Omental fat pad (tissue), 4 donors: Measurements from ENCODE around the gene ZFP28. TPM values are rescaled to one million over a fixed set of nuclear protein-coding genes. Genes with fewer than 3 reads are reported as not detected.

Experiments
- ATAC-seq: fragments of 150-250 bp; one replicate; pipeline ENCODE4 v1.9.1; 2016; ENCODE audit warnings: mild to moderate bottlenecking, moderate library complexity; ENCODE audit not compliant: low FRiP score
- DNase-seq: peaks from one replicate; pipeline ENCODE4 v3.0.0-alpha.2; 2019; ENCODE audit warnings: low spot score
- total RNA-seq, 4 donors: library from RNA; depleted of rRNA; stranded (reverse); fragments of >200 nt; gene quantifications; one replicate each; pipeline ENCODE4 v1.1.0, GENCODE V29; 2016
- TF ChIP-seq, protein P1 (sequence below), 3 donors: fragments of 450-650 bp; IDR thresholded peaks; one replicate each; pipeline ENCODE4 v1.5.1; 2016 to 2017; ENCODE audit warnings: antibody characterized with exemption in 3 of 3, mild to moderate bottlenecking in 3 of 3, moderate library complexity in 2 of 3

Gene ZFP28
- total RNA-seq, 4 donors from 2014 or later = 4.9 to 9.2 (median 7.4) TPM

GRCh38 chr19:56537442-56537841 is 1.3 kb upstream of the ZFP28 start:
- TF ChIP-seq, protein P1, sequence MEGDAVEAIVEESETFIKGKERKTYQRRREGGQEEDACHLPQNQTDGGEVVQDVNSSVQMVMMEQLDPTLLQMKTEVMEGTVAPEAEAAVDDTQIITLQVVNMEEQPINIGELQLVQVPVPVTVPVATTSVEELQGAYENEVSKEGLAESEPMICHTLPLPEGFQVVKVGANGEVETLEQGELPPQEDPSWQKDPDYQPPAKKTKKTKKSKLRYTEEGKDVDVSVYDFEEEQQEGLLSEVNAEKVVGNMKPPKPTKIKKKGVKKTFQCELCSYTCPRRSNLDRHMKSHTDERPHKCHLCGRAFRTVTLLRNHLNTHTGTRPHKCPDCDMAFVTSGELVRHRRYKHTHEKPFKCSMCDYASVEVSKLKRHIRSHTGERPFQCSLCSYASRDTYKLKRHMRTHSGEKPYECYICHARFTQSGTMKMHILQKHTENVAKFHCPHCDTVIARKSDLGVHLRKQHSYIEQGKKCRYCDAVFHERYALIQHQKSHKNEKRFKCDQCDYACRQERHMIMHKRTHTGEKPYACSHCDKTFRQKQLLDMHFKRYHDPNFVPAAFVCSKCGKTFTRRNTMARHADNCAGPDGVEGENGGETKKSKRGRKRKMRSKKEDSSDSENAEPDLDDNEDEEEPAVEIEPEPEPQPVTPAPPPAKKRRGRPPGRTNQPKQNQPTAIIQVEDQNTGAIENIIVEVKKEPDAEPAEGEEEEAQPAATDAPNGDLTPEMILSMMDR (IDR thresholded peaks at IDR 0.05) = no peak
- DNase-seq = no peak
- ATAC-seq = no peak

DNA sequence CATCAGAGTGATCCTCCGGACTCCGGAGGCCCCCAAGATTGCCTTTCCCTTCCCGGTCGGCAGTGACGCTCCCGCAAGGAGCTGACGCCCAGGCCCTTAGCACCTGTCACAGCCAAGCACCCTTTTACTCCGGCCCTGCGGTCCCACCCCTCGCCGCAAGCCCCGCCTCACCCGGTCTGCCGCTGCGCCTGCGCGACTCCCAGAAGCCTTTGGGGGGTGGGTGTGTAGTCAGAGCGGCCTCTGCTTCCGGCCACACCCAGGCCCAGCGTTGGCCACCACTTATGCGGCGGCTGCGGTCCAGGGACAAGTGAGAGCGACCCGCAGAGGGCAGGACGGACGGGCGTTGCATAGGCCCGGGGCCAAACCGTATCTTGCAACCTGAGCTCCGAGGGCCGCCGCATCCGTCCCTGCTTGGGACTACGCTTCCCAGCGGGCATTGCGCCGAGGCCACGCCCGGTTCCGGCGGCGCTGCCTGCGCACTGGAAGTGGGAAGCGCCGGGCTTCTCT is 441 bp upstream of the ZFP28 start:
- DNase-seq (peak; percentile 59), ATAC-seq (peak; percentile 99)
- TF ChIP-seq, protein P1 (IDR thresholded peaks at IDR 0.05) = no peak

GRCh38 chr19:56543776-56544175 is 5.0 kb downstream of the ZFP28 start:
- ATAC-seq (no peak), DNase-seq (no peak)
- TF ChIP-seq, protein P1 (IDR thresholded peaks at IDR 0.05) = no peak

- ATAC-seq (no peak), DNase-seq (no peak)
- TF ChIP-seq, protein P1 (IDR thresholded peaks at IDR 0.05) = no peak
Measured at GRCh38 chr19:56547535-56547934, 8.8 kb downstream of the ZFP28 start.

DNA sequence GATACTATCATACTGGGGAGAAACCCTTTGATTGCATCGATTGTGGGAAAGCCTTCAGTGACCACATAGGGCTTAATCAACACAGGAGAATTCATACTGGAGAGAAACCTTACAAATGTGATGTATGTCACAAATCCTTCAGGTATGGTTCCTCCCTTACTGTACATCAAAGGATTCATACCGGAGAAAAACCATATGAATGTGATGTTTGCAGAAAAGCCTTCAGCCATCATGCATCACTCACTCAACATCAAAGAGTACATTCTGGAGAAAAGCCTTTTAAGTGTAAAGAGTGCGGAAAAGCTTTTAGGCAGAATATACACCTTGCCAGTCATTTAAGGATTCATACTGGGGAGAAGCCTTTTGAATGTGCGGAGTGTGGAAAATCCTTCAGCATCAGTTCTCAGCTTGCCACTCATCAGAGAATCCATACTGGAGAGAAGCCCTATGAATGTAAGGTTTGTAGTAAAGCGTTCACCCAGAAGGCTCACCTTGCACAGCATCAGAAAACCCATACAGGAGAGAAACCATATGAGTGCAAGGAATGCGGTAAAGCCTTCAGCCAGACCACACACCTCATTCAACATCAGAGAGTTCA is 15.6 kb downstream of the ZFP28 start:
- TF ChIP-seq, protein P1 (IDR thresholded peaks at IDR 0.05) = no peak
- no peak for DNase-seq

GRCh38 chr19:56562766-56563165 is 24.0 kb downstream of the ZFP28 start:
- DNase-seq (no peak), ATAC-seq (no peak)
- TF ChIP-seq, protein P1 (IDR thresholded peaks at IDR 0.05) = no peak

More for the DNA sequence above, 15.6 kb downstream of the ZFP28 start:
- ATAC-seq = no peak

- DNase-seq (no peak), ATAC-seq (peak; percentile 51)
- TF ChIP-seq, protein P1 (IDR thresholded peaks at IDR 0.05) = no peak
Measured at GRCh38 chr19:56566904-56567273, 28.1 kb downstream of the ZFP28 start.
